ENCODE data around the gene SECISBP2.

- TF ChIP-seq, protein P1, sequence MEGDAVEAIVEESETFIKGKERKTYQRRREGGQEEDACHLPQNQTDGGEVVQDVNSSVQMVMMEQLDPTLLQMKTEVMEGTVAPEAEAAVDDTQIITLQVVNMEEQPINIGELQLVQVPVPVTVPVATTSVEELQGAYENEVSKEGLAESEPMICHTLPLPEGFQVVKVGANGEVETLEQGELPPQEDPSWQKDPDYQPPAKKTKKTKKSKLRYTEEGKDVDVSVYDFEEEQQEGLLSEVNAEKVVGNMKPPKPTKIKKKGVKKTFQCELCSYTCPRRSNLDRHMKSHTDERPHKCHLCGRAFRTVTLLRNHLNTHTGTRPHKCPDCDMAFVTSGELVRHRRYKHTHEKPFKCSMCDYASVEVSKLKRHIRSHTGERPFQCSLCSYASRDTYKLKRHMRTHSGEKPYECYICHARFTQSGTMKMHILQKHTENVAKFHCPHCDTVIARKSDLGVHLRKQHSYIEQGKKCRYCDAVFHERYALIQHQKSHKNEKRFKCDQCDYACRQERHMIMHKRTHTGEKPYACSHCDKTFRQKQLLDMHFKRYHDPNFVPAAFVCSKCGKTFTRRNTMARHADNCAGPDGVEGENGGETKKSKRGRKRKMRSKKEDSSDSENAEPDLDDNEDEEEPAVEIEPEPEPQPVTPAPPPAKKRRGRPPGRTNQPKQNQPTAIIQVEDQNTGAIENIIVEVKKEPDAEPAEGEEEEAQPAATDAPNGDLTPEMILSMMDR (IDR thresholded peaks at IDR 0.05) = no peak
- TF ChIP-seq POLR2AphosphoS5 (IDR thresholded peaks at IDR 0.05) (no peak), POLR2A (IDR thresholded peaks at IDR 0.05) (no peak)
Observed at GRCh38 chr9:89305868-89306267, 12.4 kb upstream of the SECISBP2 start.
